AG09309 (cell line): ENCODE data around the gene POGZ.

Experiments used
- DNase-seq: peaks from one replicate; pipeline ENCODE4 v3.0.0-alpha.2; 2010; ENCODE audit warnings: low read depth
- H3K4me3 ChIP-seq: 2 replicates; pipeline ENCODE4 v1.5.1; 2011; ENCODE audit warnings: mild to moderate bottlenecking, low read depth, low read length, moderate library complexity; ENCODE audit not compliant: control insufficient read depth
- CTCF ChIP-seq: IDR thresholded peaks from 2 replicates; pipeline ENCODE4 v1.5.1; 2011; ENCODE audit warnings: mild to moderate bottlenecking, low read depth, low read length, inconsistent platforms; ENCODE audit not compliant: insufficient read depth, control insufficient read depth; ENCODE audit errors: missing control alignments

POGZ gene

DNA sequence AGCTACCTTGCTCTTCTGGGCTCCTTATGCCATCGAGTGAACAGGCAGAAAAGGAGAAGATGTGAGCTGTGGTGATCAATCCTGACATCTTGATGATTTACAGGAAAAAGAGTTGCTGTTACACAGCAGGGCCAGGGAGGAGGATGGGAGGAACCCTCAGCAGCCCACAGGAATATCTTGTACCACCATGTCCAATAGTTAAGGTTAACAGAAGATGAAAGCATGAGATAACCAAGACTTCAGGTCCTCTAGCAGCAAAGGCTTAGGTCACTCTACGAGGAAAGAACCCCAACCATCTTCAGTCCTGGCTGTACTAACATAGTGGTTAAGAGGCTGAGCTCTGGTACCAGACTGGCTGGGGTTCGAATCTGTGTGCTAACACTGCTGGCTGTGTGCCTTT is 74.7 kb downstream of the POGZ start:
- no peak overlapping the region for H3K4me3 ChIP-seq
- DNase-seq = no peak
- TF ChIP-seq CTCF = no peak

- no peak for TF ChIP-seq CTCF
- no peak overlapping the region for H3K4me3 ChIP-seq
- DNase-seq = no peak
Observed at GRCh38 chr1:151377150-151377884, 82.0 kb downstream of the POGZ start.

DNA sequence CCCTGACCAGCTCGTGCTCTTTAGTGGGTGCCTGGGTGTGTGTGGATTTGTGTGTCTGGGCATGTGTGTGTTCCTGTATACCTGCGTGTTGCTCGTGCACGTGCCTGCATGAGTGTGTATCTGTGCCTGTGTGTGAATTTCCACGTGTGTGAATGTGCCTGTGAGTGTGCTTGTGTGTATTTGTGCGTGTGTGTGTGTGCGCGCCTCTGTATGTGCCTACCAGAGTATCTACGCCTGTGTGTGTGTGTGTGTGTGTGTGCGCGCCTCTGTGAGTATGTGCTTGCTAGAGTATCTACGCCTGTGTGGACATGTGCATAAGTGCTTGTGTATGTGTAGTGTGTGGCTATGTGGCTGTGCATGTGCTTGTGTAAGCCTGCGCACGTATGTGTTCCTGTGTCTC is 86.1 kb downstream of the POGZ start:
- TF ChIP-seq CTCF = no peak
- no peak for DNase-seq
- no peak overlapping the region for H3K4me3 ChIP-seq

DNA sequence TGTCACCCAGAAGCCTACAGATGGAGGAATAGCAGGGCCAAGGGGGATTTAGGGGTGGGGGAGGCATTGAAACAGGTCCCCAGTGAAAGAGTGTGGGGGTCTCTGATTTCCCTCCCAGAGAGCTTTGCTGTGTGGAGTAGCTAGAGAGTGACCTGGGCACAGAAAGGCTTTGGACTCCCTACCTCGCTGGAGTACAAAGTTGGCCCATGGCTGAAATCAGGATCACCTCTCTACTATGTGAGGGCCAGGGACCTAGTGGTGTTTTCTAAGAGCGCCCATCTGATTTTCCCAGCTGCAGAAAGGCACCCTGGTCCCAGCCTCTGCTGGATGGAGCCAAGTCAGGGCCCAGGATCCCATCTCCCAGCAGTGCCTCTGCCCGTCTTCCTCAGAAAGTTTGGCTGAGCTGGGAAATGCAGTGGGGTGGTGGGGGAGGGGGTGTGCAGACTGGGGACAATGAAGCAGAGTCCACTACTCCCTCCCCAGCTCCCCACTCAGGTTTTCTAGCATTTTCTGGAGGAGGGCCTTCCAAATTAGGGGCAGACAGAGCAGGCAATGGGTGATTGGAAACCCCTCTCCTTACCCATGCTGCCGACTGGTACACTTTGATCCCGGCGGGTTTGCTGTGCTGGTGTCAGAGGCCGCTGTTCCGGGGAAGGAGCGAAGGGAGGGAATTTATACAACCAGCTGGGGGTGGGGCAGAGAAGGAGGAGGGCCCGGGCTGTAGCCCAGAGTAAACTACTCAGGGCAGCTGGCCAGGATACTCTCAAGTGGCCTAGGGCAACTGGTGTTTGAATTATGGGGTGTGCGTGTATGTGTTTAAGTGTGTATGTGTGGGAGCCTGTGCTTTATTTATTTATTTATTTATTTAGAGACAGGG is 87.0 kb downstream of the POGZ start, which contains the start of gene SELENBP1:
TSS of gene SELENBP1 (minus strand) at position 648 of the 877 bp plus-strand sequence. CDS start at position 584, 64 bp downstream.
- H3K4me3 ChIP-seq = no peak within 1 kb of the TSS; the same call in 1 of the 2 replicates
- TF ChIP-seq CTCF = no peak
- DNase-seq = no peak

DNA sequence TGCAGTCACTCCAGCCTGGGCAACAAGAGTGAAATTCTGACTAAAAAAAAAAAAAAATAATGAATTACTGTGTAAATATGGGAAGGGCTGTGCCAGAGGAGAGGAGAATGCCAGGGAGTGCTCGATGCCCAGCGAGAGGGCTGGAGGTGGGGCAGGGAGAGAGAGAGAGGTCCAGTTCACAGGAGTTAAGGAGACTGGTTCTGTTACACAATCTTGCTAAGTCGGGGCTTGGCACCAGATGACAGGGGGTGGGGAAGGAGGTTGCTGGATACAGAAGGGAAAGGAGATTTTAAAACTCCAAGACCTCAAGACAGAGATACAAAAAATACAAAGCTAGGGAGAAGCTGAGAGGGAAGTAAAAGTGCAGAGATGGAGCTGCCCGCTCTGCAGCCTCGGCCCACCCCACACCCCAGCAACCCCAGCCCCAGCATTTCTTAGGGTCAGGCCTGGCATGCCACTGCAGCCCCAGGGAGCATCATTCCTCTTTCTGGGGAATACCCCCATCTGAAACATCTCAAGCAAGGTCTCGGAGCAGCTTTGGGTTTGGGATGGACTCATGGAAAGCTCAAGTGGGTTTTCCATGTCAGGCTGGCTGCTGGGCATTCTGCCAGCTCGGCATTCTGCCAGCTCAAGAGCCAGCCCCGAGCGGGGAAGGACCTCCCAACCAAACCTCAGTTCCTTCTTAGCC is 87.8 kb downstream of the POGZ start:
- TF ChIP-seq CTCF = no peak
- H3K4me3 ChIP-seq = no peak overlapping the region
- DNase-seq = peak; percentile 11

- no peak overlapping the region for H3K4me3 ChIP-seq
- TF ChIP-seq CTCF = no peak
- DNase-seq = no peak
Observed at GRCh38 chr1:151370211-151370911, 88.9 kb downstream of the POGZ start.
